Neural progenitor cell (in vitro differentiated cells): ENCODE measurements around the gene BHLHE40. TPM values are rescaled to one million over a fixed set of nuclear protein-coding genes. Genes with fewer than 3 reads are reported as not detected.
"Not testable (repeated sequence)": the region's sequence is repeated elsewhere in the genome, so short reads cannot be mapped to it uniquely, and the experiment has no call there.

Source experiments
- DNase-seq: peaks from one replicate; pipeline ENCODE4 v3.0.0-alpha.2; 2016; ENCODE audit warnings: low spot score
- H2AFZ ChIP-seq: fragments of 200-600 bp; sonication (generic); replicated peaks from 2 replicates; pipeline ENCODE4 v1.6.1; 2016; ENCODE audit warnings: antibody characterized with exemption
- H3F3A ChIP-seq: fragments of 200-600 bp; sonication (generic); 2 replicates; pipeline ENCODE4 v1.6.1; 2016; ENCODE audit warnings: antibody characterized with exemption, low read depth
- H3K27ac ChIP-seq: fragments of 200-600 bp; sonication (generic); 2 replicates; pipeline ENCODE4 v1.5.1; 2016; ENCODE audit warnings: mild to moderate bottlenecking
- H3K27me3 ChIP-seq: fragments of 200-600 bp; sonication (generic); 2 replicates; pipeline ENCODE4 v1.6.1; 2016; ENCODE audit warnings: mild to moderate bottlenecking, moderate library complexity
- H3K36me3 ChIP-seq: fragments of 200-600 bp; sonication (generic); 2 replicates; pipeline ENCODE4 v1.5.1; 2016
- H3K4me1 ChIP-seq: fragments of 200-600 bp; sonication (generic); 2 replicates; pipeline ENCODE4 v1.6.1; 2016; ENCODE audit warnings: mixed run types
- H3K4me2 ChIP-seq: fragments of 200-600 bp; sonication (generic); 2 replicates; pipeline ENCODE4 v1.6.1; 2016
- H3K4me3 ChIP-seq: fragments of 200-600 bp; sonication (generic); 2 replicates; pipeline ENCODE4 v1.5.1; 2016
- H3K79me2 ChIP-seq: fragments of 200-600 bp; sonication (generic); 2 replicates; pipeline ENCODE4 v1.6.1; 2016; ENCODE audit warnings: low read depth
- H3K9ac ChIP-seq: fragments of 200-600 bp; sonication (generic); 2 replicates; pipeline ENCODE4 v1.6.1; 2016
- H3K9me3 ChIP-seq: fragments of 200-600 bp; sonication (generic); 2 replicates; pipeline ENCODE4 v1.5.1; 2016; ENCODE audit warnings: low read depth
- H4K20me1 ChIP-seq: fragments of 200-600 bp; sonication (generic); 2 replicates; pipeline ENCODE4 v1.6.1; 2016; ENCODE audit warnings: low read depth
- H3K27ac Mint-ChIP-seq: 3 replicates; pipeline ENCODE4 v1.8.0; 2021; ENCODE audit warnings: mixed read lengths
- H3K27me3 Mint-ChIP-seq: 2 replicates; pipeline ENCODE4 v1.8.0; 2022; ENCODE audit warnings: low read depth, mild to moderate bottlenecking, inconsistent platforms, moderate library complexity, mixed read lengths; ENCODE audit not compliant: insufficient read depth
- H3K36me3 Mint-ChIP-seq: 3 replicates; pipeline ENCODE4 v1.8.0; 2021; ENCODE audit warnings: mixed read lengths
- H3K4me1 Mint-ChIP-seq: 3 replicates; pipeline ENCODE4 v1.8.0; 2021; ENCODE audit warnings: mixed read lengths
- H3K4me3 Mint-ChIP-seq: 3 replicates; pipeline ENCODE4 v1.8.0; 2021; ENCODE audit warnings: mild to moderate bottlenecking, moderate library complexity, mixed read lengths
- H3K9me3 Mint-ChIP-seq: 3 replicates; pipeline ENCODE4 v1.8.0; 2020; ENCODE audit warnings: mixed read lengths
- CTCF ChIP-seq: fragments of 200-600 bp; sonication (generic); IDR thresholded peaks from 2 replicates; pipeline ENCODE4 v1.5.1; 2017; ENCODE audit warnings: antibody characterized with exemption, mild to moderate bottlenecking
- EZH2 ChIP-seq: fragments of 200-600 bp; sonication (generic); IDR thresholded peaks from 2 replicates; pipeline ENCODE4 v1.6.1; 2017; ENCODE audit warnings: antibody characterized with exemption, mild to moderate bottlenecking, moderate library complexity
- EZH2phosphoT487 ChIP-seq: fragments of 200-600 bp; sonication (generic); IDR thresholded peaks from 2 replicates; pipeline ENCODE4 v1.6.1; 2017; ENCODE audit warnings: antibody characterized with exemption
- total RNA-seq: library from RNA; depleted of rRNA; stranded (reverse); fragments of >200 nt; gene quantifications from 2 replicates; pipeline ENCODE4 v1.2.3, GENCODE V29; 2015; ENCODE audit warnings: low replicate concordance

BHLHE40 gene
- total RNA-seq, 1 donor from 2014 or later, result 0.34 TPM

DNA sequence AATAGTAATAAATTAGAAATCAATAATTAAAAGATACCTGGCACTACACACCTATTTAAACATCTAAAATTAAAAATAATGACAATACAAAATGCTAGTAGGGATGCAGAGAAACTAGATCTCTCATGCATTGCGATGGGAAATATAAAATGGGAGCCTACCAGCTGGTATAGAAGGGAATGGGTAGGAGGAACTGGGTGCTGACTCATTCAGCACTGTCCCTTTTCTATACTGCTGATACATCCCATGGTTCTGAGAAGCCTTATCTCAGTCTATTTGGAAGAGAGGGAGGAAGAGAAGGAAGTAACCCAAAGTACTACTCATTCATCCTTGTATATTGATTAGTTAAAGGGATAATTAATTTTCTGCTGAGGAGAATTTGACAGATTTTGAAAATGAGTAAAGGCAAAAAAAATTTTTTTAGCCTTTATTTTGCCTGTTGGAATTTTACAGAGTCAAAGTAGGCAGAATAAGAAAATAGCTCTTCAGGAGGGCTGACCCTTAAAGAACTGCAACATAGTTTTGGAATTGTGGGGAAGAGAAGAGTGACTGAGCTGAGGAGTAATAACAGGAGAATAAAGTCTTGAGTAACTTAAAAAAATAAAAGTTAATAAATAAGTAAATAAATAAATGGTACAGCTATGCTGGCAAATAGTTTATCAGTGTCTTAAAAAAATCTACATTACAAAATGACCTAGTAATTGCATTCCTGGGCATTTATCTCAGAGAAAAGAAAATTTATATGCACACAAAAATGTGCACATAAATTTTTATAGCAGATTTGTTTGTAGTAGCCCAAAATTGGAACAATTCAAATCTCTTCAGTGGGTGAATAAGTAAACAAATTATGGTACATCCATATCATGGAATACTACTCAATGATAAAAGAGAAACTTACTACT, 15.3 kb upstream of the BHLHE40 start:
- Mint-ChIP-seq H3K4me1 (no peaks in the 10 kb centered on the region), H3K36me3 (no peaks in the 10 kb centered on the region), H3K4me3 (no peak overlapping the region), H3K27ac (no peak overlapping the region), H3K9me3 (peaks cover 19% of the 10 kb centered on the region), H3K27me3 (peaks cover 4% of the 10 kb centered on the region)
- Histone ChIP-seq H3F3A (no peaks in the 10 kb centered on the region), H3K9me3 (no peaks in the 10 kb centered on the region), H3K9ac (no peak overlapping the region), H3K79me2 (no peaks in the 10 kb centered on the region), H3K36me3 (no peaks in the 10 kb centered on the region), H3K4me1 (no peaks in the 10 kb centered on the region), H3K4me3 (no peak overlapping the region), H3K27ac (no peak overlapping the region), H3K27me3 (no peaks in the 10 kb centered on the region), H2AFZ (no peak overlapping the region), H3K4me2 (no peak overlapping the region), H4K20me1 (no peaks in the 10 kb centered on the region)
- TF ChIP-seq CTCF, result no peak
- no peak for TF ChIP-seq EZH2phosphoT487
- no peak for TF ChIP-seq EZH2
- DNase-seq, result no peak

- H3K36me3 Mint-ChIP-seq, result not testable (repeated sequence)
Measured at GRCh38 chr3:4966006-4966405, 13.2 kb upstream of the BHLHE40 start.

DNA sequence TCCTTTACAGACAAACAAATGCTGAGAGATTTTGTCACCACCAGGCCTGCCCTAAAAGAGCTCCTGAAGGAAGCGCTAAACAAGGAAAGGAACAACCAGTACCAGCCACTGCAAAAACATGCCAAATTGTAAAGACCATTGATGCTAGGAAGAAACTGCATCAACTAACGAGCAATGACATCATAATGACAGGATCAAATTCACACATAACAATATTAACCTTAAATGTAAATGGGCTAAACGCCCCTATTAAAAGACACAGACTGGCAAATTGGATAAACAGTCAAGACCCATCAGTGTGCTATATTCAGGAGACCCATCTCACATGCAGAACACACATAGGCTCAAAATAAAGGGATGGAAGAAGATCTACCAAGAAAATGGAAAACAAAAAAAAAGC, 11.6 kb upstream of the BHLHE40 start:
- not testable (repeated sequence) for H3F3A ChIP-seq, H3K4me1 ChIP-seq, H3K36me3 Mint-ChIP-seq, H3K27ac ChIP-seq, H3K79me2 ChIP-seq, H3K4me3 Mint-ChIP-seq, H4K20me1 ChIP-seq, H3K36me3 ChIP-seq, H3K9me3 ChIP-seq, H3K27me3 Mint-ChIP-seq, DNase-seq, H3K9ac ChIP-seq, H3K4me2 ChIP-seq, H3K27ac Mint-ChIP-seq, H2AFZ ChIP-seq, H3K4me3 ChIP-seq, H3K27me3 ChIP-seq, H3K4me1 Mint-ChIP-seq
- peaks cover 15% of the 10 kb centered on the region for H3K9me3 Mint-ChIP-seq

More at GRCh38 chr3:4966006-4966405, 13.2 kb upstream of the BHLHE40 start:
- peaks cover 15% of the 10 kb centered on the region for H3K9me3 Mint-ChIP-seq
- H3K27ac ChIP-seq, H3K9me3 ChIP-seq, H3K9ac ChIP-seq, H3K4me3 Mint-ChIP-seq, H3K4me3 ChIP-seq, H3K4me1 ChIP-seq, H3K79me2 ChIP-seq, H3K27me3 ChIP-seq, H3K36me3 ChIP-seq, H2AFZ ChIP-seq, H3K4me1 Mint-ChIP-seq, H4K20me1 ChIP-seq, H3K27ac Mint-ChIP-seq, H3F3A ChIP-seq, DNase-seq, H3K27me3 Mint-ChIP-seq, H3K4me2 ChIP-seq: not testable (repeated sequence)

GRCh38 chr3:4971437-4971836, 7.8 kb upstream of the BHLHE40 start:
- H3K4me1 ChIP-seq, H3K4me2 ChIP-seq, H3K4me3 ChIP-seq, H4K20me1 ChIP-seq, H3K27ac ChIP-seq, H3K36me3 Mint-ChIP-seq, H3K27me3 Mint-ChIP-seq, H3K4me3 Mint-ChIP-seq, DNase-seq, H3K79me2 ChIP-seq, H3F3A ChIP-seq, H2AFZ ChIP-seq, H3K36me3 ChIP-seq, H3K9ac ChIP-seq, H3K9me3 ChIP-seq, H3K27ac Mint-ChIP-seq, H3K4me1 Mint-ChIP-seq: not testable (repeated sequence)
- peaks cover 15% of the 10 kb centered on the region for H3K27me3 ChIP-seq
- peaks cover 21% of the 10 kb centered on the region for H3K9me3 Mint-ChIP-seq

DNA sequence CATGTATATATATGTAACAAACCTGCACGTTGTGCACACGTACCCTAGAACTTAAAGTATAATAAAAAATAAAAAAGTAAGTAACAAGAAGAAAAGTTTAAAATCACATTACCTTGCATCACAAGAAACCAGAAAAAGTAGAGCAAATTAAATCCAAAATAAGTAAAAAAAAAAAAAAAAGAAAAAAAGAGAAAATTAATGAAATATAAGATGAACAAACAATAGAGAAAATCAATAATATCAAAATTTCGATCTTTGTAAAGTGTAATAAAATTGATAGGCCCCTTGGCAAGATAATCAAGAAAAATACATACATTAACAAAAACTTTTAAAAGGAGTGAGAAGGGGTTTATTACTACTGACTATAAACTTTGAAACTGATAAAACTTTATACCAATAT, 7.4 kb upstream of the BHLHE40 start:
- no peaks in the 10 kb centered on the region for H4K20me1 ChIP-seq

More for the DNA sequence above, 7.4 kb upstream of the BHLHE40 start:
- Mint-ChIP-seq H3K27ac (no peak overlapping the region), H3K4me1 (peaks cover 10% of the 10 kb centered on the region), H3K27me3 (peaks cover 2% of the 10 kb centered on the region), H3K4me3 (no peak overlapping the region), H3K36me3 (no peaks in the 10 kb centered on the region), H3K9me3 (peaks cover 20% of the 10 kb centered on the region)
- Histone ChIP-seq H3K36me3 (no peaks in the 10 kb centered on the region), H3K79me2 (no peaks in the 10 kb centered on the region), H3K27ac (no peak overlapping the region), H3K27me3 (peaks cover 19% of the 10 kb centered on the region), H3K4me3 (no peak overlapping the region), H3K4me2 (no peak overlapping the region), H3K4me1 (no peaks in the 10 kb centered on the region), H2AFZ (no peak overlapping the region), H3F3A (no peaks in the 10 kb centered on the region), H3K9ac (no peak overlapping the region), H3K9me3 (no peaks in the 10 kb centered on the region)
- DNase-seq, result no peak
- TF ChIP-seq EZH2, result no peak
- no peak for TF ChIP-seq CTCF
- TF ChIP-seq EZH2phosphoT487, result no peak
